Measurements from ENCODE around the gene VMP1.

The VMP1 gene

DNA sequence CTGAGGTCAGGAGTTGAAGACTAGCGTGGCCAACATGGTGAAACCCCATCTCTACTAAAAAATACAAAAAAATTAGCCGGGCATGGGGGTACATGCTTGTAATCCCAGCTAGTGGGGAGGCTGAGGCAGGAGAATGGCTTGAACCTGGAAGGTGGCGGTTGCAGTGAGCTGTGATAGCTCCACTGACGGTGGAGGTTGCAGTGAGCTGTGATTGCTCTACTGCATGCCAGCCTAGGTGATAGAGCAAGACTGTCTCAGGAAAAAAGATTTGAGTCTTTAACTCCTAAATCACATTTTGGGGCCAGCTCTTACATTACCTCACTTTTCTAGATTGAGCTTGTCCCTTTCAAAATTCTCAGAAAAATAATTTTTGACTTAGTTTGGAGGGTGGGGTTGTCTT, 15.2 kb downstream of the VMP1 start:
- peak overlapping the region in 1 of 2 donors; percentile 60 for H3K27ac Mint-ChIP-seq
- peaks cover 14% of the 10 kb centered on the region for H3K36me3 Mint-ChIP-seq (ENCODE audit: insufficient read depth)
- H3K27me3 Mint-ChIP-seq, result no peaks in the 10 kb centered on the region
- H3K4me3 Mint-ChIP-seq, result no peak overlapping the region
- DNase-seq, result no peak
- H3K9me3 Mint-ChIP-seq, result no peaks in the 10 kb centered on the region
- ATAC-seq (replicated peaks), result no peak
- H3K4me1 Mint-ChIP-seq (ENCODE audit: low read depth in 2 of 2), result peaks cover 13 to 38% of the 10 kb centered on the region in 2 donors

DNA sequence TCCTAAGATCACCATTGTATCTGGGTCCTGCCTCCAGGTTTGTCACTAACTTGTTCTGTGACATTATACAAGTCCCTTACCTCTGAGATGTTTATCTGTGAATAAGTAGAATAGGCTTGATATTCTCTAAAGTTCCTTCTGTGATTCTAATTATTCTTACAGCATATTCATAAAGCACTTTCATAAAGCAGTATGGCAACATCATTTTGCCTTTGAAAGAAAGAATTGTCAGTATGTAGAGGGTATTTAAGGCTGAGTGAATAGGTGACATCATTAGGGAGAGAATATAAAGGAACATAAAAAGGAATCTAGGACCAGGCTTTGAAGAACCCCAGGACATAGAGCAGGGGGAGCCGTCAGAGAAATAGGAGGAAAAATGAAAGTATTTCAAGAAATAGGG, 15.6 kb downstream of the VMP1 start:
- no peak for DNase-seq
- H3K4me1 Mint-ChIP-seq (ENCODE audit: low read depth in 2 of 2), result peaks cover 13 to 38% of the 10 kb centered on the region in 2 donors
- H3K27ac Mint-ChIP-seq, result peak overlapping the region in 1 of 2 donors; percentile 29
- no peaks in the 10 kb centered on the region for H3K27me3 Mint-ChIP-seq
- no peak overlapping the region for H3K4me3 Mint-ChIP-seq
- no peaks in the 10 kb centered on the region for H3K9me3 Mint-ChIP-seq
- no peak for ATAC-seq (replicated peaks)
- H3K36me3 Mint-ChIP-seq (ENCODE audit: insufficient read depth), result peaks cover 14% of the 10 kb centered on the region

DNA sequence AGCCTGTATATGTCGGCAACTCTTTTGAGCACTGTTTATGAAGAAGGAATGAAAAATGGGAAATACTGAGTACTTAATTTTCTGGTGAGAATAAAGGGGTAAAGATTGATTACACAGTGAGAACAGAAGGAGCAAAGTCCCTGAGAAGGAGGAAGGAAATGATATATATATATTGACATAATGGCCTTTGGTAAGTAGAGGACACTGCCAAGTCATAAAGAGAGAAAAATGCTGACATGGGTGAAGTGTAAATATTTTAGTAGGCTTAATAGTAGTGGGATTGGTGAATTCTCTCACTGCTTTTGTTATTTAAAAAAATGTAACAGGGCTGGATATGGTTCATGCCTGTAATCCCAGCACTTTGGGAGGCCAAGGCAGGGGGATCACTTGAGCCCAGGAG, 16.2 kb downstream of the VMP1 start:
- Mint-ChIP-seq H3K36me3 (ENCODE audit: insufficient read depth) (peaks cover 12% of the 10 kb centered on the region), H3K27ac (no peak overlapping the region)

DNA sequence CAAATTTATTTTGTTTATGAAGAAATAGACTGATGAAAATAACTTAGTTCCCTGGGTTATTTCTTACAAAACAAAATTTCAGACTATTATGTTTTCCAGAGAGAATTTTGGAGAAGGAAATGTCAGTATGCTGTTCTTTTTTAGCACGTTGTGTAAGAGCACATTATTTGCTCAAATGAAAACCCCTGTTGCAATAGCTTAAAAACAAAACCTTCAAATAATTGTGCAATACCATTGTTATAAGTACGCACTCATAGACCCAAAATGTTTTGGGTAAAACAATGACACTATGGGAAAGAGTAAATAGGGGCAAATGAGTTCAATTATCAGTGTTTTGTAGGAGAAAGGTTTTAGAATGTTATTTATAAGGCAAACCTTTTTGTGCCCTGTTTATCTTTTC, 18.2 kb downstream of the VMP1 start:
- peaks cover 12 to 30% of the 10 kb centered on the region in 2 donors for H3K4me1 Mint-ChIP-seq (ENCODE audit: low read depth in 2 of 2)
- DNase-seq, result no peak
- no peak for ATAC-seq (replicated peaks)
- H3K9me3 Mint-ChIP-seq, result no peaks in the 10 kb centered on the region
- H3K36me3 Mint-ChIP-seq (ENCODE audit: insufficient read depth), result peaks cover 12% of the 10 kb centered on the region
- no peak overlapping the region for H3K27ac Mint-ChIP-seq
- H3K27me3 Mint-ChIP-seq, result no peaks in the 10 kb centered on the region
- no peak overlapping the region for H3K4me3 Mint-ChIP-seq

More for the DNA sequence above, 16.2 kb downstream of the VMP1 start:
- H3K4me3 Mint-ChIP-seq, result no peak overlapping the region
- DNase-seq (no peak), ATAC-seq (replicated peaks) (no peak)
- H3K4me1 Mint-ChIP-seq (ENCODE audit: low read depth in 2 of 2), result peaks cover 10 to 34% of the 10 kb centered on the region in 2 donors
- no peaks in the 10 kb centered on the region for H3K9me3 Mint-ChIP-seq
- no peaks in the 10 kb centered on the region for H3K27me3 Mint-ChIP-seq

DNA sequence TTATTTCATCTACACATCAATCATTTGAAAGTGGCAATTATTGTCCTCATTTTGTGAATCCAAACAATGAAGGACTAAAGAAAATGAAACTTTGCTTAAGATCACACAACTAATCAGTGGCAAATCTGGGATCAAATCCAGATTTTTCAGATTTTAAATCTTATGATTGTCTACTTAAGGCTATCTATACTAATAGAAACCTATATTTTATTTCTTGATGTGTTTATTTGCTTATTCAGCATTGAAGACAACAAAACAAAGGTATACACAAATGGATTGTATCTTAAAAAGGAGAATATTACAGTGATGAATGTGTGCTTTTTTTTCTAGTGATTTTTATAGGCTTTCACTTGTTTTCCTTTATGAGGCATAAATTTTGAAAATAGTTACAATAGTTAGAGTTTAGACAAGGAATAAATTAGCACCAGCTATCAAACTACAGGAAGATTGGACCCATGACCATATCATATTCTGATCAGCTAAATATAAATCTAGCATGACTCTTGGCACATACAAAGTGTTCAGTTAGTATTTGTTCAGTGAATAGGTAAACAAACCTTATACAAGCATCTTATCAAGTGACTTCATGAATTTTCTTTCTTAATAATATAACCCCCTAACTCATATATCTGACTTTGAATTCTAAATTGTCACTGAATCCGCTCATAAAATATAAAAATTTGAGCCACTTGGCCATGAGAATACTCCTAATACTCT, 20.5 kb downstream of the VMP1 start:
- ATAC-seq (replicated peaks), result no peak
- Mint-ChIP-seq H3K4me3 (no peak overlapping the region), H3K4me1 (ENCODE audit: low read depth in 2 of 2) (peaks cover 10 to 19% of the 10 kb centered on the region in 2 donors), H3K9me3 (no peaks in the 10 kb centered on the region), H3K27ac (no peak overlapping the region), H3K36me3 (ENCODE audit: insufficient read depth) (peaks cover 21% of the 10 kb centered on the region), H3K27me3 (no peaks in the 10 kb centered on the region)
- no peak for DNase-seq

DNA sequence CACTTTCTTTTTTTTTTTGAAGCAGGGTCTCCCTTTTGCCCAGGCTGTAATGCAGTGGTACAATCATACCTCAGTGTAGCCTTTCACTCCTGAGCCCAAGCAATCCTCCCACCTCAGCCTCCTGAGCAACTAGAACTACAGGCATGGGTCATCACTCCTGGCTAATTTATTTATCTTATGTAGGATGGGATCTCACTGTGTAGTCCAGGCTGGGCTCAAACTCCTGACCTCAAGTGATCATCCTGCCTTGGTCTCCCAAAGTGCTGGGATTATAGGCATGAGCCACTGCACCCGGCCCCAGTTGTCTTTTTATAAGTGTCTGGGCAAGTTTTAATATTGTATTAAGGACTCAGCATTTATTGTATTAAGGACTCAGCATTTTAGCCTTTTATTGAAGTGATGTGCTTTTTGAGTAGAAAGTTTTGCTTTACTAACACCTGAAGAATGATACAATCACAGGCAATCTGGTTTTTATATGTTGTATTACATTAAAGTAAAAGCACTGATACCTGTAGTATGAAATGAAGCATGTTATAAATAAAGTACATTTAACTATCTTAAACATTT, 22.9 kb downstream of the VMP1 start:
- Mint-ChIP-seq H3K27me3 (no peaks in the 10 kb centered on the region), H3K4me3 (no peak overlapping the region), H3K4me1 (ENCODE audit: low read depth in 2 of 2) (peaks cover 7% of the 10 kb centered on the region in 2 donors), H3K27ac (peak overlapping the region; percentile 53 to 69), H3K36me3 (ENCODE audit: insufficient read depth) (peaks cover 32% of the 10 kb centered on the region), H3K9me3 (no peaks in the 10 kb centered on the region)
- ATAC-seq (replicated peaks), result no peak
- no peak for DNase-seq

DNA sequence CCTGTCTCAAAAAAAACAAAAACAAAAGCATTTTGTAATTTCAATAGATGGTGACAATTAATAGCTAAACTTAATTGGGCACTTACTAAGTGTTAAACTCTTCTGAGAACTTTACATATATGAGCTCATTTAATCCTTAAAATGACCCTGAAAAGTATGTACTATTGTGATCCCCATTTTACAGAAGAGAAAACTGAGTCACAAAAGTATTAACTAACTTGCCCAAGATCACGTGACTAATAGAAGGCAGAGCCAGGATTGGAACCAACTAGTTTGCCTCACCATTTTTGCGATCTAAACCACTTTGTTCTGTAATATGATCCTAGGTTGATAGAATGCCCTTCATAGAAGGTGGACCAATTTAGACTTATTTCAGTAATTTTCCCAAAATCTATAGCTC, 26.2 kb downstream of the VMP1 start:
- Mint-ChIP-seq H3K36me3 (ENCODE audit: insufficient read depth) (peaks cover 52% of the 10 kb centered on the region), H3K4me3 (no peak overlapping the region)

DNA sequence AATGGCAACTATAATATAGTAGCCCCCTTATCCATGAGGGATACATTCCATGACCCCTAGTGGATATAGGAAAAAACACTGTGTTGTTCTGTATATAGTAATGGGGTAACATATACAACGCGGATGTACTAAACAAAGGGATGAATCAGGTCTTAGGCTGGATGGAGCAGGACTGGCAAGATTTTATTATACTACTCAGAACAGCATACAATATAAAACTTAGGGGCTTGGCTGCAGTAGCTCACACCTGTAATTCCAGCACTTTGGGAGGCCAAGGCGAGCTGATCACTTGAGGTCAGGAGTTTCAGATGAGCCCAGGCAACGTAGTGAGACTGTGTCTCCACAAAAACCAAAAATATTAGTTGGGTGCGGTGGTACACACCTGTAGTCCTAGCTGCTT, 26.8 kb downstream of the VMP1 start:
- Mint-ChIP-seq H3K4me1 (ENCODE audit: low read depth in 2 of 2) (peaks cover 7% of the 10 kb centered on the region in 2 donors), H3K9me3 (no peaks in the 10 kb centered on the region), H3K4me3 (no peak overlapping the region), H3K36me3 (ENCODE audit: insufficient read depth) (peaks cover 52% of the 10 kb centered on the region), H3K27me3 (no peaks in the 10 kb centered on the region), H3K27ac (no peak overlapping the region)
- ATAC-seq (replicated peaks), result no peak
- DNase-seq, result no peak

More for the DNA sequence above, 26.2 kb downstream of the VMP1 start:
- Mint-ChIP-seq H3K9me3 (no peaks in the 10 kb centered on the region), H3K4me1 (ENCODE audit: low read depth in 2 of 2) (peaks cover 7% of the 10 kb centered on the region in 2 donors), H3K27ac (no peak overlapping the region), H3K27me3 (no peaks in the 10 kb centered on the region)
- DNase-seq (no peak), ATAC-seq (replicated peaks) (no peak)

DNA sequence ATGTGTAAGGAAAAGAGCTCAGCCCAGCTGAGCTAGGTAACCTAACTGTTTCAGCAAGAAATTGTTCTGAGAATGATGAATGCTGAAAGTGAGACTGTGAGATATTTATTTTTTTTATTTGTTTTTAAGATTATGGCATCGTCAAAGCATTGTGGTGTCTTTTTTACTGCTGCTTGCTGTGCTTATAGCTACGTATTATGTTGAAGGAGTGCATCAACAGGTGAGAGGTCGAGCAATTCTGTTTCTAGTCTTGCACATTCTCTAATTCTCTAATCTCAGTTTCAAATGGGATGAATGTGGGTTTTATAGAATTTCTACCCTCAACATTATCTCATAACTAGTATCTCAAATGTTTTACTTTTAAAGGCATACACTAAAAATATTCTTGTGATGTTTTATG, 29.9 kb downstream of the VMP1 start:
- Mint-ChIP-seq H3K27ac (no peak overlapping the region), H3K4me1 (ENCODE audit: low read depth in 2 of 2) (no peaks in the 10 kb centered on the region), H3K4me3 (no peak overlapping the region), H3K36me3 (ENCODE audit: insufficient read depth) (peaks cover 56% of the 10 kb centered on the region), H3K27me3 (no peaks in the 10 kb centered on the region), H3K9me3 (no peaks in the 10 kb centered on the region)
- DNase-seq (no peak), ATAC-seq (replicated peaks) (no peak)

DNA sequence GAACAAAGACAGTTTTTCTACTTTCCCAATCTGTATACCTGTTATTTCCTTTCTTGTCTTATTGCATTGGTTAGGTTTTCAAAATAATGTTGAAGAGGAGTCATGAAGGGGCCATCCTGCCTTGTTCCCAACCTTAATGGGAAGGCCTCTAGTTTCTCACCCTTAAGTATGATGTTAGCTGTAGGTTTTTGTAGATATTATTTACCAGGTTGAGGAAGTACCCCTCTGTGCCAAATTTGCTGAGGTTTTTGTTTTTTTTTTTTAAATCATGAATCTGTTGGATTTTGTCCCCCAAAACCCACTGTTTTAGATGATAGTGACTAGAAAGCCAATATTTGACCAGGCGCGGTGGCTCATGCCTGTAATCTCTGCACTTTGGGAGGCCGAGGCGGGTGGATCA, 36.4 kb downstream of the VMP1 start:
- Mint-ChIP-seq H3K36me3 (ENCODE audit: insufficient read depth) (peaks cover 16% of the 10 kb centered on the region), H3K9me3 (no peaks in the 10 kb centered on the region), H3K4me1 (ENCODE audit: low read depth in 2 of 2) (no peaks in the 10 kb centered on the region), H3K27me3 (no peaks in the 10 kb centered on the region), H3K27ac (peak overlapping the region in 1 of 2 donors; percentile 1), H3K4me3 (no peak overlapping the region)
- DNase-seq (no peak), ATAC-seq (replicated peaks) (no peak)

DNA sequence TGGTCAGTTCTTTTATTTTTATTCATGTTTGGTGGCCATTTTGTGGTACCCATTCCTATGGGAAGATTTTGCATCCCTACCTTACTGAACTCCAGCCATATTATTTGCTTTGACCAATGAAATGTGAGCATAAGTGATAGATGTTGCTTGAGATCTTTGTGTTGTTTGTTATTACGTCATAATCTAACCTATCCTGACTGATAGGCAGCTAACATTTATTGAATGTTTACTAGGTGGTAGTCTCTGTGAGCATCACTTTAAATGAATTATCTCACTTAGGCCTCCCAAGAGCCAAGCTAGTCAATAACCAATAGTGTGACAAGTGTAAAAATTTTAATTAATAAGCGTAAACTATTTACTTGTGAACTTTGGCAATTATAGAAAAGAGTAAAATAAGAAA, 37.6 kb downstream of the VMP1 start:
- H3K4me1 Mint-ChIP-seq (ENCODE audit: low read depth in 2 of 2), result no peaks in the 10 kb centered on the region
- no peaks in the 10 kb centered on the region for H3K27me3 Mint-ChIP-seq
- DNase-seq (no peak), ATAC-seq (replicated peaks) (no peak)
- peak overlapping the region in 1 of 2 donors; percentile 56 for H3K27ac Mint-ChIP-seq
- peaks cover 7% of the 10 kb centered on the region for H3K36me3 Mint-ChIP-seq (ENCODE audit: insufficient read depth)
- no peak overlapping the region for H3K4me3 Mint-ChIP-seq
- H3K9me3 Mint-ChIP-seq, result no peaks in the 10 kb centered on the region

DNA sequence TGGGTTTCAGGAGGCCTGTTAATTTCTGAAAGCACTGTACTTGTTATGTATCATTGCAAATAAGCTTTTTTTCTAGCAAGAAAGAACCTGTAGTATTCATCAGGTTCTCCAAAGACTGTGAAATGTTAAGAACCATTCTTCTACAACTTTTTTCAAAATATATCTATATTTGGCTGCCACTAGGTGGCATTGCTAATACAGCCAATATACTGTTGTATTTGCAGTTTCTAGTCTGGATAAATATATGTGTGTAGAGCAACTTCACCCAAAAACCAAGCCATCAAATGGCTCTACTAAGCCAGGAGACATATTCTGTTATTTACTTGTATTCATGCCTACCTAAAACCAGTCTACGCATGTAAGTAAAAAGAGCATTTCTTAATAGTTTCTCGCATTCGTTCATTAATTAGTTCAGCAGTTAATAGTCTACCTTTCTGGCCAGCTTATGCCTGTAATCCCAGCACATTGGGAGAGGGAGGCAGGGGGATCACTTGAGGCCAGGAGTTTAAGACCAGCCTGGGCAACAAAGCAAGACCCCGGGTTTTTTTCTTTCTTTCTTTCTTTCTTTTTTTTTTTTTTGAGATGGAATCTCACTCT, 39.5 kb downstream of the VMP1 start:
- Mint-ChIP-seq H3K4me3 (no peak overlapping the region), H3K4me1 (ENCODE audit: low read depth in 2 of 2) (peaks cover 0 to 3% of the 10 kb centered on the region in 2 donors), H3K27ac (no peak overlapping the region), H3K9me3 (no peaks in the 10 kb centered on the region), H3K27me3 (no peaks in the 10 kb centered on the region), H3K36me3 (ENCODE audit: insufficient read depth) (no peaks in the 10 kb centered on the region)
- no peak for DNase-seq
- peak; percentile 41 for ATAC-seq (replicated peaks)

DNA sequence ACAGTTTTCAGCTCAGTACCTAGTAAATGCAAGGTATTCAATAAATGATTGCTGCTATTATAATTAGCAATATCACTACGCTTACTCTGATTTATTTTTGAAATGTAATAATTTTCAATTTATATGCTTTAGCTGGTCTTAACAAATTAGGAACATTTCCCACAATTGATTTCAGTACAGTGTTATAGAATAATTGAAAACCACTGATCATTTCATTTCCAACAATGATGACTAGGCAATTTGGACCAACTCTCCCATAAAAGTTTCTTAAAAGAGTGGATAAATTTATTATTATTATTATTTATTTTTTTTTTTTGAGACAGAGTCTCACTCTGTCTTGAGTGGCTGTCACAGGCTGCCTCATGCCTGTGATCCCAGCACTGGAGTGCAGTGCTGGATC, 41.1 kb downstream of the VMP1 start:
- no peaks in the 10 kb centered on the region for H3K27me3 Mint-ChIP-seq
- no peak overlapping the region for H3K27ac Mint-ChIP-seq
- H3K4me3 Mint-ChIP-seq, result no peak overlapping the region
- DNase-seq, result no peak
- no peak for ATAC-seq (replicated peaks)
- no peaks in the 10 kb centered on the region for H3K9me3 Mint-ChIP-seq
- peaks cover 0 to 3% of the 10 kb centered on the region in 2 donors for H3K4me1 Mint-ChIP-seq (ENCODE audit: low read depth in 2 of 2)
- no peaks in the 10 kb centered on the region for H3K36me3 Mint-ChIP-seq (ENCODE audit: insufficient read depth)

DNA sequence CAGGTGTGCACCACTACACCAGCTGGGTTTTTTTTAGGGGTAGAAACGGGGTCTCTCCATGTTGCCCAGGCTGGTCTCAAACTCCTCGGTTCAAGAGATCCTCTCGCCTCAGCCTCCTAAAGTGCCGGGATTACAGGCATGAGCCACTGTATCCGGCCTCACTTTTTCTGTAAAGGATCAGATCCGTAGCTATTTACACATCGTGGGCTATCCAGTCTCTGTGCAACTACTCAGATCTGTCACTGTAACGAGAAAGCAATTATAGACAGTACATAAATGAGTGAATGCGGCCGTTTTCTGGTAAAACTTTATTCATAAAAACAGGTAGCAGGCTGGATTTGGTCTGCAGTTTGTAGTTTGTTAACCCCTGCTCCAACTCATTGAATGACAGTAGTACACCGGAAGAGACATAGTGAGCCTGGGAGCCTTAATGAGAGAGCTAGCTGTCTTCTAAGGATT, 44.5 kb downstream of the VMP1 start:
- no peak for DNase-seq
- Mint-ChIP-seq H3K4me1 (ENCODE audit: low read depth in 2 of 2) (peaks cover 7 to 9% of the 10 kb centered on the region in 2 donors), H3K36me3 (ENCODE audit: insufficient read depth) (peaks cover 11% of the 10 kb centered on the region), H3K4me3 (peak overlapping the region in 1 of 2 donors; percentile 3), H3K27ac (peak overlapping the region; percentile 41 to 77), H3K27me3 (no peaks in the 10 kb centered on the region), H3K9me3 (no peaks in the 10 kb centered on the region)
- ATAC-seq (replicated peaks), result no peak

Measured in effector memory CD8-positive, alpha-beta T cell (primary cell).